Esophagus squamous epithelium (tissue), 5 donors: ENCODE data around the gene ACTN2. TPM values are rescaled to one million over a fixed set of nuclear protein-coding genes. Genes with fewer than 3 reads are reported as not detected.

Experiments used
- DNase-seq: peaks from one replicate; lab custom pipeline; 2025; lab: John Stamatoyannopoulos, UW
- H3K27ac ChIP-seq, 4 donors: fragments of 200-600 bp; sonication (generic); one replicate each; pipeline ENCODE4 v1.5.1; 2016 to 2019; ENCODE audit warnings: mild to moderate bottlenecking in 1 of 4
- H3K27me3 ChIP-seq, 4 donors: fragments of 200-600 bp; sonication (generic); 1 replicate in 3 of 4; 2 replicates in 1 of 4; pipeline versions ENCODE4 v1.5.1 to v1.6.0; 2017 to 2021; ENCODE audit warnings: antibody characterized with exemption in 1 of 4
- H3K36me3 ChIP-seq, 3 donors: fragments of 200-600 bp; sonication (generic); one replicate each; pipeline ENCODE4 v1.5.1; 2016 to 2019
- H3K4me1 ChIP-seq, 3 donors: fragments of 200-600 bp; sonication (generic); one replicate each; pipeline ENCODE4 v1.5.1; 2017 to 2019
- H3K4me3 ChIP-seq, 4 donors: fragments of 200-600 bp; sonication (generic); 1 replicate in 3 of 4; 2 replicates in 1 of 4; pipeline ENCODE4 v1.5.1; 2016 to 2019; ENCODE audit warnings: mild to moderate bottlenecking in 2 of 4, moderate library complexity in 1 of 4
- H3K9me3 ChIP-seq, 3 donors: fragments of 200-600 bp; sonication (generic); one replicate each; pipeline ENCODE4 v1.5.1; 2016 to 2019
- POLR2A ChIP-seq, 4 donors: fragments of 450-650 bp; IDR thresholded peaks; one replicate each; pipeline ENCODE4 v1.6.1; 2017; ENCODE audit warnings: antibody characterized with exemption in 4 of 4, mild to moderate bottlenecking in 4 of 4, moderate library complexity in 3 of 4
- WGBS, 2 donors: methylation state at CpG; one replicate each; pipeline ENCODE4 v1.1.5; 2018; 5-methylcytosine and 5-hydroxymethylcytosine counted together
- intact Hi-C: fragments of 100-400 bp; cut with DNase I; formaldehyde crosslinking; loops from one replicate; pipeline ENCODE4 v1.15.0; 2022
- total RNA-seq, 4 donors: library from RNA; depleted of rRNA; stranded (reverse); fragments of >200 nt; gene quantifications; one replicate each; pipeline ENCODE4 v1.1.0, GENCODE V29; 2016
- TF ChIP-seq, protein P1 (sequence below), 6 experiments: fragments of 450-650 bp in 4 of 6; fragments of 200-600 bp in 2 of 6; sonication (generic) in 2 of 6; IDR thresholded peaks; one replicate each; pipeline ENCODE4 v1.5.1; 2016 to 2019; ENCODE audit warnings: antibody characterized with exemption in 6 of 6, mild to moderate bottlenecking in 4 of 6, moderate library complexity in 4 of 6
- donor health status: DM: yes; HTN: yes; CAD: no.

ACTN2 gene
- total RNA-seq, 4 donors from 2014 or later: 0.47 to 1.3 TPM; not detected in 2

- intact Hi-C loops: no loop called here
- DNase-seq: no peak
- Histone ChIP-seq H3K36me3 (no peaks in the 10 kb centered on the region), H3K9me3 (no peaks in the 10 kb centered on the region), H3K4me1 (no peaks in the 10 kb centered on the region), H3K4me3 (no peak overlapping the region), H3K27me3 (no peaks in the 10 kb centered on the region), H3K27ac (no peak overlapping the region)
- WGBS, 2 donors: 61 to 68% methylated on average over 6 to 7 of the region's 7 CpGs
- TF ChIP-seq POLR2A (IDR thresholded peaks at IDR 0.05): no peak
- TF ChIP-seq, protein P1, sequence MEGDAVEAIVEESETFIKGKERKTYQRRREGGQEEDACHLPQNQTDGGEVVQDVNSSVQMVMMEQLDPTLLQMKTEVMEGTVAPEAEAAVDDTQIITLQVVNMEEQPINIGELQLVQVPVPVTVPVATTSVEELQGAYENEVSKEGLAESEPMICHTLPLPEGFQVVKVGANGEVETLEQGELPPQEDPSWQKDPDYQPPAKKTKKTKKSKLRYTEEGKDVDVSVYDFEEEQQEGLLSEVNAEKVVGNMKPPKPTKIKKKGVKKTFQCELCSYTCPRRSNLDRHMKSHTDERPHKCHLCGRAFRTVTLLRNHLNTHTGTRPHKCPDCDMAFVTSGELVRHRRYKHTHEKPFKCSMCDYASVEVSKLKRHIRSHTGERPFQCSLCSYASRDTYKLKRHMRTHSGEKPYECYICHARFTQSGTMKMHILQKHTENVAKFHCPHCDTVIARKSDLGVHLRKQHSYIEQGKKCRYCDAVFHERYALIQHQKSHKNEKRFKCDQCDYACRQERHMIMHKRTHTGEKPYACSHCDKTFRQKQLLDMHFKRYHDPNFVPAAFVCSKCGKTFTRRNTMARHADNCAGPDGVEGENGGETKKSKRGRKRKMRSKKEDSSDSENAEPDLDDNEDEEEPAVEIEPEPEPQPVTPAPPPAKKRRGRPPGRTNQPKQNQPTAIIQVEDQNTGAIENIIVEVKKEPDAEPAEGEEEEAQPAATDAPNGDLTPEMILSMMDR (IDR thresholded peaks at IDR 0.05): no peak
Measured at GRCh38 chr1:236670060-236670459, 16.2 kb upstream of the ACTN2 start.

DNA sequence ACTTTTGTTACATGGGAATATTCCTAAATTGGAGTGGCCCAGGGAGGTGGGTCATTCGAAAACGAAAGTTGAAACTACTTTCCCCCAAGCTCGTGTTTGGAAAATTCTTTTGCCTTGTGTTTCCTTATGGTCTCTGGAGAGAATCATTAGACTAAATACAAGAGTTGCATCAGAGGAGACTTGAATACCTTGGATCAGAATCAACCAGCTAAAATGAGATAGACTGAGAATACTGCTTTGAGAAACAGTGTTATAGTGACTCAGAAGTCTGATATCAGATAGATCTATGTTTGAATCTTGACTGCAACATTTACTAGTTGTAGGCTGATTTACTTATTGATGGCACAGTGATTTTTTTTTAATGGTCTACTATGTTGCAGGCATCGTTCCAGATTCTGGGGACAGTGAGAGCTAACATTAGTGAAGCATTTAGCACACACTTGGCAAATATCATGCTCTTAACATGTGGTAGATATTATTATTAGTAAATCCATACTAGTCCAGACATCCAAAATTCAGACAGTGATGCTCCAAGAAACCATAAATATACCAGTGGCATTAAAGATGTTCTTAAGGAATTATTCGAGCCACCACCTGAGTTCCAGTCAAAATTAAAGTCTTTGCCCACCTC is 12.9 kb upstream of the ACTN2 start:
- intact Hi-C loops: no loop called here
- TF ChIP-seq POLR2A (IDR thresholded peaks at IDR 0.05): no peak
- TF ChIP-seq, protein P1 (IDR thresholded peaks at IDR 0.05): no peak
- H3K4me3 ChIP-seq: no peak overlapping the region
- 43 to 45% methylated on average over 5 of the region's 5 CpGs for WGBS, 2 donors
- H3K36me3 ChIP-seq: no peaks in the 10 kb centered on the region
- DNase-seq: no peak
- H3K27ac ChIP-seq: peak overlapping the region in 1 of 4 donors; percentile 14
- no peaks in the 10 kb centered on the region for H3K4me1 ChIP-seq
- no peaks in the 10 kb centered on the region for H3K27me3 ChIP-seq
- no peaks in the 10 kb centered on the region for H3K9me3 ChIP-seq

GRCh38 chr1:236677641-236678235 is 8.6 kb upstream of the ACTN2 start:
- WGBS, 2 donors: 53 to 59% methylated on average over 3 of the region's 3 CpGs

DNA sequence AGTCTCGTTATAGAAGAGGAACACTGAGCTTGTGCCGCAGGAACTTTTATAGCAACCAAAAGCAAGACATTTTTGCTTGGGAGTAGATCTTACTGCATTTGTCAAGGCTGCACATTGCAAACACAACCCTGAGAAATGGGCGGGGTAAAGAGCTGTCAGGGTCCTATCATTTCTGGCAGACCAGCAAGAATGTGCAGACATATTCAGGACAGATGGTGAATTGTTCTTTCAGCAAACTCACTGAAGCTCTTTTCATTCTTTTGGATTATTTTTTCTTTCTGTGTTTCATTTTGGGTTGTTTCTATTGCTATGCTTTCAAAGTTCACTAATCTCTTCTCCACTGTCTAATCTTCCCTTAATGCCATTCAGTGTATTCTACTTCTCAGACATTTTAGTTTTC is 5.1 kb upstream of the ACTN2 start:
- DNase-seq: no peak

More at GRCh38 chr1:236677641-236678235, 8.6 kb upstream of the ACTN2 start:
- TF ChIP-seq POLR2A (IDR thresholded peaks at IDR 0.05): no peak
- TF ChIP-seq, protein P1 (IDR thresholded peaks at IDR 0.05): no peak
- Histone ChIP-seq H3K36me3 (no peaks in the 10 kb centered on the region), H3K27me3 (no peaks in the 10 kb centered on the region), H3K27ac (no peak overlapping the region), H3K4me1 (no peaks in the 10 kb centered on the region), H3K4me3 (no peak overlapping the region), H3K9me3 (no peaks in the 10 kb centered on the region)
- intact Hi-C loops: no loop called here
- no peak for DNase-seq

More for the DNA sequence above, 5.1 kb upstream of the ACTN2 start:
- intact Hi-C loops: no loop called here
- no peaks in the 10 kb centered on the region for H3K36me3 ChIP-seq
- no peak overlapping the region for H3K4me3 ChIP-seq
- H3K27ac ChIP-seq: no peak overlapping the region
- H3K27me3 ChIP-seq: peaks cover 0 to 4% (median 0%) of the 10 kb centered on the region in 4 donors
- TF ChIP-seq, protein P1 (IDR thresholded peaks at IDR 0.05): no peak
- H3K4me1 ChIP-seq: peaks cover 0 to 6% (median 1%) of the 10 kb centered on the region in 3 donors
- H3K9me3 ChIP-seq: no peaks in the 10 kb centered on the region
- 62 to 68% methylated on average over 3 of the region's 3 CpGs for WGBS, 2 donors
